NCI-H446 (cell line): ENCODE results near the gene ARL4D.
A peak's percentile ranks its signal among the peaks of the same experiment; 100 is the strongest.
"Not testable (repeated sequence)": the region's sequence is repeated elsewhere in the genome, so short reads cannot be mapped to it uniquely, and the experiment has no call there.

ENCODE experiments used
- DNase-seq, 2 experiments: peaks; one replicate each; lab custom pipeline; 2025; lab: John Stamatoyannopoulos, UW

The ARL4D gene, protein sequence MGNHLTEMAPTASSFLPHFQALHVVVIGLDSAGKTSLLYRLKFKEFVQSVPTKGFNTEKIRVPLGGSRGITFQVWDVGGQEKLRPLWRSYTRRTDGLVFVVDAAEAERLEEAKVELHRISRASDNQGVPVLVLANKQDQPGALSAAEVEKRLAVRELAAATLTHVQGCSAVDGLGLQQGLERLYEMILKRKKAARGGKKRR

DNA sequence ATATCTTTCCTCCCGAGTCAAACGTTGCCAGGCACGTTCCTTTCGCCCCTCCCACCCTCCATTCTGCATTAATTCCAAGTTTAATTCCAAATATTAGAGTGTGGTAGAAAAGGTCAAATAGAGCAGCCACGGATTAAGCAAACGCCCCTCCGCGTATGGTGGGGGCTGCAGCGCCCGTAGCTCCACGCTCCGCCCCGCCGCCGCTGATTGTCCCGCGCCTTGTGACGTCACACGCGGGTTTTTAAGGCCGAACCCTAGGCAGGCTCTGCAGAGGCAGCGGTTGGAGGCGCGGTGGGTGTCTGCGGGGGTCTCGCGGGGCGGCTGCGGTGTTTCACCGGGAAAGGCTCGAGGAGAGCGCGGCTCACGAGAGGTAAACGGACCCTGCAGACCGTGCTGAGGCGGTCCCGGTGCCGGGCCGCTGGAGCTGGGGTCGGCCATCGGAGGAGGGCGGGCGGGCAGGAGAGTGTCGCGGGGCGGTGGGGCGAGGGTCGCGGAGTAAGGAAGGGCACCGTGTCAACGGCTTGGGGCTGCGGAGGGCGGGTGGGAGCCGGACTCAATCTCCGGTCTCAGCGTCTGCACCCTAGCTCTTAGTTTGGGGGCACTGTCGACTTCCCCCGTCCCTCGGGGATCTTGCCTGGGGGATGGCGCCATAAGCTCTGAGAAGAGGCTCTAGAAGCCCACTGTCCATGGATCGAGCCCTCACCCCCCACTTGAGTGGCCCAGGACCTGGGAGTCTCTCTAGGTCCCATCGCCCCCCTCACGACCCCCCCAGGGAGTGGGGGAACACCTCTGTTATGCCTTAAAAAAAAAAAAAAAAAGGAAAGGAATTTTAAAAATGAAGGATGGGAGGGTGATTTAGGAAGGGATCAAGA is at the start of gene ARL4D:
TSS of gene ARL4D (plus strand) at position 270 of the 872 bp plus-strand sequence. CDS start 740 bp downstream, outside the sequence.
- peak; percentile 66 to 94 for DNase-seq

DNA sequence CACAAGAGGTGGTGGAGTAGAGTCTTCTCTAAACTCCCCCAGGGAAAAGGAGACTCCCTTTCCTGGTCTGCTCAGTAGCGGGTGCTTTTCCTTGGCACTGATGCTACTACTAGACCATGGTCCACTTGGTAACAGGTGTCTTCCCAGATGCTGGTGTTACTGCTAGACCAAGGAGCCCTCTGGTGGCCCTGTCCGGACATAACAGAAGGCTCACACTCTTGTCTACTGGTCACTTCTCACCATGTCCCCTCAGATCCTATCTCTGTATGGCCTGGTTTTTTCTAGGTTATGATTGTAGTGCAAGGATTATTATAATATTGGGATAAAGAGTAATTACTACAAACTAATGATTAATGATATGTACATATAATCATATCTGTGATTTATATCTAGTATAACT is 49.7 kb upstream of the ARL4D start:
- no peak for DNase-seq

DNA sequence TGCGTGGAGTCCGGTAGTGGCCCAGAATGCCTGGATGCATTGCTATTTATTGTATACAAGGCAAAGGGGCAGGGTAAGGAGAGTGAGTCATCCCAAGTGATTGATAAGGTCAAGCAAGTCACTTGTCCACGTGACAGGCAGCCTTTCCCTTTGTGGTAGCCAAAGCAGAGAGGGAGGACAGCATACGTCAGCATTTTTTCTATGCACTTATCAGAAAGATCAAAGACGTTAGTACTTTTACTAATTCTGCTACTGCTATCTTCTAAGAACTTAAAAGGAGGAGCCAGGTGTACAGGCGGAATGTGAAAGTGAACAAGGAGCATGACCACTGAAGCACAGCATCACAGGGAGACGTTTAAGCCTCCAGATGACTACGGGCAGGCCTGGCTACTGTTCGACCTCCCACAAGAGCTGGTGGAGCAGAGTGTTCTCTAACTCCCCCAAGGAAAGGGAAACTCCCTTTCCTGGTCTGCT is 47.9 kb upstream of the ARL4D start:
- DNase-seq: no peak

DNA sequence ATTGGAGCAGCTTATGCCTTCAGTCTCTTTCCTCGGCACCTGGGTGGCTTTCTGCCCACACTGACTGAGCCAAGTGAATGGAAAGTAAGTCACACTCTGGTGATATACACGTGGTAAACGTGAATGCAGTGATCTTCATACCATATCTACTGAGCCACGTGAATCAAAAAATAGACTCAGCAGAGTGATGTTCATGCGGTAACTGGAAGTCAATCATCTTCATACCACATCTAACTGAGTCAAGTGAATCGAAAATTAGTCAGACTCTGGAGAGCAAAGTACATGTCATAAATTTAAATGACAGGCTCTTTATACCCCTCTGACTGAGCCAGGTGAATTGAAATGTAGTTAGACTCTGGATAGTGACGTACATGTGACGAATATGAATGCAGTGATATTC is 47.1 kb upstream of the ARL4D start:
- no peak for DNase-seq

DNA sequence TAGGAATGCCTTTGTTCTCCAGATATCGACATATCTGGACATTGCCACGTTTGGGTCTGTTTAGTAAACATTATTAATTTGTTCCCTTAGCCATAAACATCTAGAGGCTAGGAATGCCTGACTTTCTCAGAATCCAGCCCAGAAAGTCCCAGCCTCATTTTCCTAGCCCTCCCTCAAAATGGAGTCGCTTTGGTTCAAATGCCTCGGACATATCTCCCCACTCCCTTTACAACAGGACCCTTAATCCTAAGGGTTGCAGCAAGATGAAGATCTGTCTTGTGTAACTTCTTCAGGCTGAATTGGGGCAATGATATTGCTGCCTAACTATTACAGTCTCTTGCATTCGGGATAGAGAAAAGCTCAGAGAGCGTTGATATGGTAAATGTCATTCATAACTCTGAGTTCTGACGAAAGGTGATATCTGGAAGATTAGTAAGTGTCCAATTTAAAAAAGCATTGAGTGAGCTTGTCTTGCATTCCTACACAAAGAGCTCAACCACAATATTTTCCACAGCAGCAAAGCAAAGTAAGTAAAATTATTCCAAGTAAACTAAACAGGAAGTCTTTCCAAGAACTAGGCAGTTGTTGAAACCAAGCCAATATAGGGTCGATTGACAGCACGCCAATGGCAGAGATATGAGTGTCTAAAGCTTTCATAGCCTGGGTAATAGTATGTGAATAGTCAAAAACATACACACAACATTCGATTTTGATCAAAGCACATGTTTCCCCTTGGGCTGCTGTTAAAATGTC is 46.0 kb upstream of the ARL4D start:
- DNase-seq: no peak

DNA sequence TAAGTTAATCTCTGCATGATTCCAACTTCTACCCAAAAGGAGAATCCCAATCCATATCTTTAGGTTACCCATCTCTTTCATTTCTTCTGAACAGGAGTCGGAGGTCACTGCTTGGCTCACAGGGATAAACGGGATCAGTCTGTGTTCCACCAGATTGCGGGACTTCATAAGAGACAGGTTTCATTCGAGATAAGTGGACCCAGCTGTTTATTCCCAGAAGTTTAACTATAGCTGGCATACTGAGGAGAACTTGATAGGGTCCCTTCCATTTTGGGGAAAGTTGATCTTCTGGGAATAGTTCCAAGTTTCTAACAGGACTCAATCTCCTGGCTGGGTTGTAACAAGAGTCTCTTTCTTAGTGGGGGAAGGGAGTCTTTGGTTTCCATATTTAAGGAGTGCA is 45.4 kb upstream of the ARL4D start:
- no peak for DNase-seq

DNA sequence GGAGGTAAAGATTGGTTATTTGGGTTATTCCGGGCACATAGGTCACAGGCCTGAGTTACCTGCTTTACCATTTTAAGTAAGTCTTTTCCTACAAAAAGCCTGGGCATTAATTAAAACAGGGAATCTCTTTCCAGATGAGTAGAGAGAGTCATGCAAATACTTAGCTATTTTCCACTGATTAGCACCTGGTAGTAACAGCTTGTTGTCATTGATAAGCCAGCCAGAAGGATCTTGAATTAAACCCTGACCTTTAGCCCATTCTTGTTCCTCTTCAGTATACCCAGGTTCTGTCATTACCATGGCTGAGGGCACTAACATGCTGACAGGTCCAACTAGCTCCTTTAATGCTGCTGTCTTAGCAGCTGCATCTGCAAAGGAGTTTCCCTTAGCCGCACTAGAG is 44.4 kb upstream of the ARL4D start:
- no peak for DNase-seq

DNA sequence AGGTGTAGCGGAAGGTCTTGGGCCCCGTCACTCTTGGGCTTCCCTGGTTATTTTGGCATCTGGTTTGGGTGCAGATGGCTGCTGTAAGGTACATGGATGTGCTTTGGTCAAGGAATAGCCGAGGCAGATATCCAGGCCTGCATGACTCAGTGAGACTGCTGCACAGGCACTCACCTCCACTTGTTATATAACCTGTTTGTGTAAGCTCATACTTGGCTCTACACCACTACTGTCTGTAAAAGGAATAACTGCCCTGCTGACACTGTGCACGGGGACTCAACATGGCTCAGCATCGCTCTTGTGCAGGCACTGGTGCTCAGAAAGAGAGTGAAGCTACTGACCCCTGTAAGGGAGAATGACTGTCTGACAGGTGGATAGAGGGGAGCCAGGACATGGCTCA is 42.3 kb upstream of the ARL4D start:
- no peak for DNase-seq

DNA sequence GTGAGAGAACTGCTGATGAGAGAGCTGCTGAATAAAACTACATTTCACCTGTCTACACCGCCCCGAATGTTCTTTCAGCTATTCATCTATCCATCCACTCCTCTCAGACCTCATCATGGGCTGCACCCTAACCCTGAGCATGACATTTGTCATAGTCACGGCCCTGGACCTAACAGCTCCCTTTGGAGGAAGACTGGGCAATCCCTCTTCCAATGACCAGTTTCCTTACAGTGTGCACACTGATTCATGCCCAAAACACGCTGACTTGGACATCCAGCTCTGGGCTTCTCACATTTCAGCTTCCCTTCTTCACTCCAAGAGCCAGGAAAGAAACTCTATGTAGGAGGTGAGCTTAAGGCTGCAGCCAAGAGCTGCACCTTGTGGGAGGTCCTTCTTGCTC is 41.8 kb upstream of the ARL4D start:
- DNase-seq: no peak

DNA sequence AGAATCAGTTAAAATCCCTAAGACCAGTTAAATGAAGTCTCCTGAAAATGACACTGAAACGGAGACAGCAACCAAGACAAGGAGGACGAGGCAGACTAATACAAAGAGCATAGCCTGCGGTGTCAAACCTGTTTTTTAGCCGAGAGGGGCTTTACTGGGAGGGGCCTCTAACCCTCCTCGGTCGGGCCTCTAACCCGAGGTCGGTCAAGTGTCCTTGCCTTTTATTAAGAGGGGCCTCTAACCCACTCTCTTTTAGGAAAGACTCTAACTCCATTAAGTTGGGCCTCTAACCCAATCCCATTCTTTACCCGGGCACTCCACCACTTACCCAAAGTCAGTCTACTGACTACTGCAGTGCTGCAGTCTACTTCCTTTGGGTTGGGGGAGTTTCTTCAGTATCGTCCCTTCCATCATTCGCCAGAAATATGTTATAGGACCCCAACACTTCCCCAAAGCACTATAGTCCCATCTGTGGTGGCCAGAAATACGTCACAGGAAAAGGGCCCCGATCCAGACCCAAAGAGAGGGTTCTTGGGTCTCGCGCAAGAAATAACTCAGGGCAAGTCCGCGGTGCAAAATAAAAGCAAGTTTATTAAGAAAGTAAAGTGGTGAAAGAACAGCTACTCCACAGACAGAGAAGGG is 39.2 kb upstream of the ARL4D start:
- DNase-seq: no peak

DNA sequence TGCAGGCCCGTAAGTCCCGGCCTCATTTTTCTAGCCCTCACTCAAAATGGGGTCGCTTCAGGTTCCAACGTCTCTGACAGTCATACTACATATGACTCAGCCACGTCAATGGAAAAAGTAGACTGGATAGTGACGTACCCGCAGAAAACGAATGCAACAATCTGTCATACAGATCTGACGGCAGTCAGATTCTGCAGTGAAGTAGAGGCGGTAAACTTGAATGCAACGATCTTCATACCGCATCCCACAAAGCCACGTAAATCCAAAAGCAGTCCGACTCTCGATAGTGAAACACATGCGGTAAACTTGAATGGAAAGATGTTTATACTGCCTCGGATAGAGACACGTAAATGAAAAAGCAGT is 38.4 kb upstream of the ARL4D start:
- DNase-seq: peak; percentile 96 to 97

DNA sequence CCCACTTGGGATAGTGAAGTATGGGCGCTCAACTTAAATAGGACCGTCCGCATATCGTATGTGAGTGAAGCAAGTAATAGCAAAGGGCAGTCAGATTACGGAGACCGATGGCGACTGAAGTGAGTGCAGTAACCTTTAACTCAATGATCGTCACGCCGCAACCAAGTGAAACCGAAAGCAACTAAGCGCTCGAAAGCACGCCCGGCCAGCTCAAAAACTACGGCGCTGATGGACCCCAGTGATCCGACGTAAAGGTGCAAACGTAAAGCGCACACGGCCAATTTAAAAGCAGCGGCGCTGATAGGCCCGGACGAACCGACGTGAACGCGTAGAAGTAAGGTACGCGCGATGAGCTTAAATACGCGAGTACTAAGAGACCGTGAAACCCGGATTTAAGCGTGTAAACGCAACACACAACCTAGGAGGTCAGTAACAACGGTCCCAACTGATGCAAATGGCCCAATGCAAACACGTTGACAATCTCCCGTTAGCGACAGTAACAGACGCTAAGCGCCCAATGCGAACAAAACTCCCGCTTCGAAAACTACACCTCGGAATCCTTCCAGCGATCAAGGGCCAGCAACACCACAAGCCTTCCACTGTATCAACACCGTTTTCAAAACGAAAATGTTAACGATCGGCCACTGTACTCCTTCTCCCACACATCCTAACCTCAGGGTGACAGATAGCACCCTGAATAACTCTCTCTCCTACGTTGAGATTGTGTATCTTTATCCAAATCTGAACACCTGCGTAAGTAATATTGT is 37.9 kb upstream of the ARL4D start:
- peak; percentile 97 to 98 for DNase-seq

DNA sequence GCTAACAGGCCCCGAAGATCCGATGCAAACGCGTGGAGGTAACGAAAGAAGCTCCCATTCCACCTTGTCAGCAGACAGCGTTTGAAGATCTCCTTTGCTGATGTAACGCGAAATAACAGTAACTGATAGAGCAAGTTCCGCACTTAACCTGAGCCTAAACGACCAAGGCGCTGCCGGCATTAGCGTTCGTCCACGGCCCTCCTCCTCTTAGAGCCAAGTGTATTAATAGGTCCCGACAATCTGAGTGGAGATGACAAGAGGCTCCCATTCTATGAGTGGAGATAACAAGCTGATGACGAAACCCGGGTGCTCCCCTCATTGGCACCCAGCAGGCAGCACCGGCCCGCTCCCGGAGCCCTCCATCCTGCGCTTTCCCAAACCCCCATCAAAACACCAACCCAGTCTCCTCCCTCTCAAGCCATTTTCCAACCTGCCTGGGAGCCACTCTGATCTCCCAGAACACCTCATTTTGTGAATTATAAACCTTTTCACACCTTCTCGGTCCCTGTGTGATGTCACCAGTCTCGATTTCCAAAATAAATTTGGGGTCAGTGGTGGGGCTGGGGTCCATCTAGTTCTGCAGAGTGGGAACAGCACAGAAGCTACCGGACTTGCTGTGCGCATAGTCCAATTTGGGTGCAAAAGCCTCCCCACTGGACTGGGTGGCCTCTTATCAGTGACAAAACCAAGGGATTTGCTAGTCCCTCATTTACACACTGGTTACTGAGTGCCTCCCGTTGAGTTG is 35.4 kb upstream of the ARL4D start:
- DNase-seq: no peak

DNA sequence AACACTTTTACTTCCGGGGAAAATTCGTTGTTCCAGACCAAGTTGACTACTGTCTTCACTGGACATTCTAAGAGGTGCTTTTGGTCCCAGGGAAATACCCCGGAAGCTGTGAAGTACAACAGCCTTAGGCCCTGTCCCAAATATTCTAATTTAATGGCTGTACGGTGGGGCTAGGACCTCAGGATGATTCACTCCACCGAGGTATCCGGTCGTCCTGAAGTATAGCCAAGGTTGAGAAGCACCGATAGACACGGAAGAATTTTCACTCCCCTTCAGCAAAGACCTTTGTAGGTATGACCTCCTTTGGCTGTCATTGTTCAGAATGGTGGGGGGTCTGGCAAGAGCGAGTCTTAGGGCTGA is 34.9 kb upstream of the ARL4D start:
- no peak for DNase-seq

DNA sequence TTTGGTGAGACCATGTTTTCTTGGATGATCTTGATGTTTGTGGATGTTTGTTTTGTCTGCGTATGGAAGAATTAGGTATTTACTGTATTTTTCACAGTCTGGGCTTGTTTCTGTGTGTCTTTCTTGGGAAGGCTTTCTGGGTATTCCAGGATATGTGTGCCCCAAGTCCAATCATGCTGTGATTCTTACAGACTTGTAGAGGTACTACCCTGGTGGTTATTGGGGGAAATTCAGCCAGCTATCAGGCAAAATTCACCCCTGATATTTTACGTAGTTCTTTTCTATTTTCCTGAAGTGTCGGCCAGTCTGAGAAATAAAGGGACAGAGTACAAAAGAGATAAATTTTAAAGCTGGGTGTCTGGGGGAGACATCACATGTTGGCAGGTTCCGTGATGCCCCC is 33.4 kb upstream of the ARL4D start:
- DNase-seq: no peak

DNA sequence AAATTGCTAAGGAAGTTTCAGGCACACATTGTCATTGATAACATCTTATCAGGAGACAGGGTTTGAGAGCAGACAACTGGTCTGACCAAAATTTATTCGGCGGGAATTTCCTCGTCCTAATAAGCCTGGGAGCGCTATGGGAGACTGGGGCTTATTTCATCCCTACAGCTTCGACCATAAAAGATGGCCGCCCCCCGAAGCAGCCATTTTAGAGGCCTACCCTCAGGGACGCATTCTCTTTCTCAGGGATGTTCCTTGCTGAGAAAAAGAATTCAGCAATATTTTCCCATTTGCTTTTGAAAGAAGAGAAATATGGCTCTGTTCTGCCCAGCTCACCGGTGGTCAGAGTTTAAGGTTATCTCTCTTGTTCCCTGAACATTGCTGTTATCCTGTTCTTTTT is 32.9 kb upstream of the ARL4D start:
- not testable (repeated sequence) for DNase-seq

DNA sequence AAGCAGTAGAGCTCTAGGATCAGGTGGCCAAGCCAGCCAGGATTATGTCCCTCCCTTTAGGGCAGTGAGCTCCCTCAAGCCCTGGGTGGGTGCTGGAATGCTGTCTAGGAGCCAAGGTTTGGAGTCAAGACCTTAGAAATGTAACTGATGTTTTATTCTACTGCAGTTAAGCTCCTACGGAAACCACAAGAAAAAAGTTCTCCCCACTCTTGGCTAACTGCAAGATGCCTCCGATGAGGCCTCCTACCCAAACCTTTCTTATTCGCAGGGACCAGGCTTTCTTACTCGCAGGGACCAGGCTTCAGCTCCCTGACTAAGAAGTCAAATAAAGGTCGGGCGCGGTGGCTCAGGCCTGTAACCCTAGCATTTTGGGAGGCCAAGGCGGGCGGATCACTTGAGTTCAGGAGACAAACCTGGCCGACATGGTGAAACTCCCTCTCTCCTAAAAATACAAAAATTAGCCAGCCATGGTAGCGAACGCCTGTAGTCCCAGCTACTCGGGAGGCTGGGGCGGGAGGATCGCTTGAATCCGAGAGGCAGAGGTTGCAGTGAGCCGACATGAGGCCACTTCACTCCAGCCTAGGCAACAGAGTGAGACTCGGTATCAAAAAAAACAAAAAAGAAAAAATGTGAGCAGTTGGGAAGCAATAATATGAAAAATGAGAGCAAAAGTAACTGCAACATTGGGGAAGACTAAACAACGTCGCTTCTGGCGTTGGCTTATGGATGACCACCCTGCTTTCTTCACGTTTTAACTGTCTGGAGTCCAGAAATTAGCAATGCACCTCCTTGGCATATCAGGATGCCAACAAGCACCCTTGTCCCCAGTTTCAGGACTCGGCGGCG is 31.7 kb upstream of the ARL4D start:
- no peak for DNase-seq

DNA sequence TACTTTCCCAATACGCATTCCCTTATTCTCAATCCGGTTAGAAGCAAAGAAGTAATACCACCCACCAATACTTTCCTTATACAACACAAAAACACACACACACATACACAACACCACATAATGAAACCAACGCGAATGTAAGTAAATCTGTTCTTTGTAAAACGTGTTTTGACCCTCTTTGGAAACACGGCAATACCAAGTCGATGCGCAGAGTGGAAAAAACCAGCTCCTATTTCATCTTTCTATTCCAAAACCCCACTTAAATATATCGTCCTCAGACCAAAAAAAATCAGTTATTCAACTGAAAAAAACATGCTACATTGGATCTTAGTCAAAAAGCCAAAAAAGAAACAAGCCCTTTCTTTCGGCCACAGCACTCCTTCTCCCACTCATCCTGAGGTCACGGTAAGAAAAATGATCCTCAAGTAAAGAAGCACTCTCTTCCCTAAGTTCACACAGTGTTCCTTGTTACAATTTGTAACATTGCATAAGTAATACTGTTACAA is 31.0 kb upstream of the ARL4D start:
- DNase-seq: peak in 1 of 2 experiments; percentile 40

DNA sequence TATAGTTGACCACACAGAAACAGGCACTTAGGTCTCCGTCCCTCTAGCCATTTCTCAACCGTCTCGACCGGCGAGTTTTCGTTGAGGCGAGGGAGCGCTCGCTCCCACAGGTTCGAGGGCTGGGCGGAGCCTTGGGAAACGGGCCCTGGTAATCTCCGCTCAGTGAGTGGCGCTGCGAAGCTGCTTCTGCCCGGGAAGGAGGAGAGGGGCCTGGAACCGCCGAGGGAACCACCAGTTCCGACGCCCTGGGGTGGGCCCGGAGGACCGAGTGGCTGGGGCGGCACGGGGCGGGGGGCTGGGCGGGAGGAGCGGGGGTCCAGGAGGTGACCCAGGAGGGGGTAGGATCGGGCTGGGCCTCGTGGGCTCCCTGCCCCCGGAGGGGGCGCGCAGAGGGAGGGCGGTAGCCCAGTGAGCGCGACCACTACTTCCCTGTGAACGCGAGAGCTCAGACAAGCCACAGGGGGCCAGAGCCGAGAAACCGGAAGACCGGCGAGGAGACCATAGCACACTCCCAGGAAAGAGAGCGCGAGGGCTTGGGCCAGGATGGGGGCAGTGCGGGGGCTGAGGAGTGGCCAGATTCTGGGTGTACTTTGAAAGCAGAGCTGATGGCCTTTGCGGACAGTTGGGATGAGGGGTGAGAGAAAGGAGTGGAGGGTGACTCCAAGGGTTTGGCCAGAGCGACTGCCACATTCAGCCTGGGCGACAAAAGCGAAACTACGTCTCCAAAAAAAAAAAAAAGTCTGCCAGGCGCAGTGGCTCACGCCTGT is 29.9 kb upstream of the ARL4D start:
- no peak for DNase-seq
